Measurements from ENCODE around the gene CHKA.

DNA sequence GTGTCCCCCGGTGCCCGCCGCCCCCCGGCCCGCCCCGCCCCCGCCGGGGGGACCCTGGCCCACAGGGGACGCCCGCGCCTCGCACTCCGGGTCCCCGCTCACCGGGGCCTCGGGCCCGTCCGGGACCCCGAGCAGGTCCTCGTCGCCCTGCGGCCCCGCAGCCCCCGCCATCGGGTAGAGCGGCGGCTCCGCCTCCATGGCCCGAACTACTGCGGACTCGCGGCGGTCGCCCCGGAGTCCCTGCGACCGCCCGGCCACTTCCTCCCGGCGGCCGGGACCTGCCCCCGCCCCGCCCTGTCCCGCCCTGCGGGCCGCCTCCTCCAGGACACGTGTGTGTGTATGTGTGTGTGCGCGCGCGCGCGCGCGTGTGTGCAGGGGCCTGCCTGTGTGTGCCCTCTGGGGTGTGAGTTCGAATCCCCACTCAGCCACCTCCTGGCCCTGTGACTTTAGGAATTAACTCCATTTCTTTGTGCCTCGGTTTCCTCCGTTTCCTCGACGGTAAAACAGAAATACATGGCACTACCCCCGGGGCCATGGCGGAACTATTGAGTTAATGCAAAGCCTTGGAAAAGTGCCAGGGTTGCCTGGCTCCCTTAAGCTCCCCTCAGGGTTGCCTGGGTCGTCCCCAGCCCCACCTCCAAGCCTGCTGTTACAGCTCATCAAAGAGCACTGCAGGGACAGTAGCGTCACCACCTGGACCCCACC lies 117.2 kb downstream of the CHKA start, which contains the start of gene UNC93B1:
- TF ChIP-seq EP300 (IDR thresholded peaks at IDR 0.05) (no peak), POLR2A (IDR thresholded peaks at IDR 0.05) (no peak), POLR2AphosphoS5 (IDR thresholded peaks at IDR 0.05) (no peak)
- TF ChIP-seq, protein P1, sequence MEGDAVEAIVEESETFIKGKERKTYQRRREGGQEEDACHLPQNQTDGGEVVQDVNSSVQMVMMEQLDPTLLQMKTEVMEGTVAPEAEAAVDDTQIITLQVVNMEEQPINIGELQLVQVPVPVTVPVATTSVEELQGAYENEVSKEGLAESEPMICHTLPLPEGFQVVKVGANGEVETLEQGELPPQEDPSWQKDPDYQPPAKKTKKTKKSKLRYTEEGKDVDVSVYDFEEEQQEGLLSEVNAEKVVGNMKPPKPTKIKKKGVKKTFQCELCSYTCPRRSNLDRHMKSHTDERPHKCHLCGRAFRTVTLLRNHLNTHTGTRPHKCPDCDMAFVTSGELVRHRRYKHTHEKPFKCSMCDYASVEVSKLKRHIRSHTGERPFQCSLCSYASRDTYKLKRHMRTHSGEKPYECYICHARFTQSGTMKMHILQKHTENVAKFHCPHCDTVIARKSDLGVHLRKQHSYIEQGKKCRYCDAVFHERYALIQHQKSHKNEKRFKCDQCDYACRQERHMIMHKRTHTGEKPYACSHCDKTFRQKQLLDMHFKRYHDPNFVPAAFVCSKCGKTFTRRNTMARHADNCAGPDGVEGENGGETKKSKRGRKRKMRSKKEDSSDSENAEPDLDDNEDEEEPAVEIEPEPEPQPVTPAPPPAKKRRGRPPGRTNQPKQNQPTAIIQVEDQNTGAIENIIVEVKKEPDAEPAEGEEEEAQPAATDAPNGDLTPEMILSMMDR (IDR thresholded peaks at IDR 0.05): no peak

All from suprapubic skin (tissue), 4 donors.